K562 (cell line): ENCODE data around the gene ACTL9. TPM values are rescaled to one million over a fixed set of nuclear protein-coding genes. Genes with fewer than 3 reads are reported as not detected.
A peak's percentile ranks its signal among the peaks of the same experiment; 100 is the strongest.

Experiments used
- HNRNPL ChIP-seq: fragments of 200-400 bp; formaldehyde crosslinking; IDR thresholded peaks from 2 replicates; pipeline ENCODE4 v1.6.1; 2017; ENCODE audit warnings: low read depth, mild to moderate bottlenecking, low read length
- HOMEZ ChIP-seq: fragments of 250-450 bp; sonication (Bioruptor Pico); IDR thresholded peaks from 2 replicates; pipeline ENCODE4 v1.4.0; 2020; ENCODE audit warnings: mild to moderate bottlenecking, moderate library complexity
- KHSRP ChIP-seq: fragments of 450-650 bp; IDR thresholded peaks from 2 replicates; pipeline ENCODE4 v1.6.1; 2017
- MBD1 ChIP-seq: fragments of 250-450 bp; sonication (Bioruptor Pico); IDR thresholded peaks from 2 replicates; pipeline ENCODE4 v1.8.0; 2022; ENCODE audit warnings: inconsistent platforms
- TARDBP ChIP-seq: fragments of 450-650 bp; IDR thresholded peaks from 2 replicates; pipeline ENCODE4 v1.6.1; 2016
- TCF7L2 ChIP-seq: fragments of 150-350 bp; IDR thresholded peaks from 2 replicates; pipeline ENCODE4 v1.6.1; 2016; ENCODE audit warnings: low read depth, mild to moderate bottlenecking, low read length, moderate library complexity
- TFAM ChIP-seq: fragments of 250-450 bp; sonication (Bioruptor Pico); conservative IDR thresholded peaks from 2 replicates; pipeline ENCODE4 v1.5.0; 2021; ENCODE audit warnings: mild to moderate bottlenecking, moderate library complexity
- ZBTB7A ChIP-seq: IDR thresholded peaks from 2 replicates; pipeline ENCODE4 v1.6.1; 2011; ENCODE audit warnings: low read depth, mild to moderate bottlenecking, low read length, moderate library complexity, borderline replicate concordance; ENCODE audit not compliant: control insufficient read depth
- ZNF175 ChIP-seq: fragments of 200-800 bp; sonication (Bioruptor generic); IDR thresholded peaks from 2 replicates; pipeline ENCODE4 v1.6.1; 2016; ENCODE audit warnings: low read depth, mild to moderate bottlenecking, missing genetic modification characterization, missing compliant biosample characterization
- ZNF436 ChIP-seq: fragments of 250-450, 450-650 bp; sonication (Bioruptor Pico); formaldehyde crosslinking; IDR thresholded peaks from 2 replicates; pipeline ENCODE4 v1.7.0; 2020; ENCODE audit warnings: mild to moderate bottlenecking
- ZNF589 ChIP-seq: fragments of 200-800 bp; sonication (Bioruptor generic); IDR thresholded peaks from 2 replicates; pipeline ENCODE4 v1.6.1; 2016; ENCODE audit warnings: low read depth, missing genetic modification characterization, missing compliant biosample characterization
- ZZZ3 ChIP-seq: fragments of 450-650 bp; IDR thresholded peaks from 2 replicates; pipeline ENCODE4 v1.6.1; 2016; ENCODE audit warnings: antibody characterized with exemption, mild to moderate bottlenecking, moderate library complexity
- polyA plus RNA-seq, 8 experiments: library from polyadenylated mRNA; depleted of rRNA in 4 of 8; stranded (reverse) in 5 of 8; unstranded in 3 of 8; fragments of >200 nt; fragmentation: Nextera tagmentation in 2 of 8; fragmentation: Illumina TruSeq in 1 of 8; extraction: Ambion mirVana in 2 of 8; extraction: Trizol in 1 of 8; gene quantifications; 2 replicates each; pipeline versions ENCODE4 v1.2.1 to v1.2.3, GENCODE V29; 2011 to 2014; ENCODE audit warnings: inconsistent platforms in 1 of 8, missing spikeins in 1 of 8
- total RNA-seq, 7 experiments: library from RNA; depleted of rRNA in 6 of 7; stranded (reverse); fragments of >200 nt in 6 of 7; fragmentation: Illumina TruSeq in 2 of 7; extraction: Trizol in 2 of 7; gene quantifications; 2 replicates each; pipeline versions ENCODE4 v1.2.1 to v1.2.3, GENCODE V29; 2011 to 2021; ENCODE audit warnings: low replicate concordance in 1 of 7
- TF ChIP-seq, protein P1 (sequence below): sonication (generic); formaldehyde crosslinking; IDR thresholded peaks from 2 replicates; pipeline ENCODE4 v1.8.1; 2023; ENCODE audit warnings: missing genetic modification reagents, mild to moderate bottlenecking, borderline replicate concordance
- TF ChIP-seq, protein P2 (sequence below): sonication (generic); formaldehyde crosslinking; IDR thresholded peaks from 2 replicates; pipeline ENCODE4 v1.5.0; 2020; ENCODE audit warnings: missing genetic modification reagents
- TF ChIP-seq, protein P3 (sequence below): fragments of 250-450 bp; sonication (Bioruptor Pico); IDR thresholded peaks from 2 replicates; pipeline ENCODE4 v1.5.0; 2021

Gene ACTL9
- total and polyA plus RNA-seq, 9 of the 15 experiments (the other 6 are each of a cell fraction or from before 2014, with no cell fraction given): not detected

GRCh38 chr19:8684001-8684902 is 14.3 kb downstream of the ACTL9 start (continued):
- TF ChIP-seq, protein P1, sequence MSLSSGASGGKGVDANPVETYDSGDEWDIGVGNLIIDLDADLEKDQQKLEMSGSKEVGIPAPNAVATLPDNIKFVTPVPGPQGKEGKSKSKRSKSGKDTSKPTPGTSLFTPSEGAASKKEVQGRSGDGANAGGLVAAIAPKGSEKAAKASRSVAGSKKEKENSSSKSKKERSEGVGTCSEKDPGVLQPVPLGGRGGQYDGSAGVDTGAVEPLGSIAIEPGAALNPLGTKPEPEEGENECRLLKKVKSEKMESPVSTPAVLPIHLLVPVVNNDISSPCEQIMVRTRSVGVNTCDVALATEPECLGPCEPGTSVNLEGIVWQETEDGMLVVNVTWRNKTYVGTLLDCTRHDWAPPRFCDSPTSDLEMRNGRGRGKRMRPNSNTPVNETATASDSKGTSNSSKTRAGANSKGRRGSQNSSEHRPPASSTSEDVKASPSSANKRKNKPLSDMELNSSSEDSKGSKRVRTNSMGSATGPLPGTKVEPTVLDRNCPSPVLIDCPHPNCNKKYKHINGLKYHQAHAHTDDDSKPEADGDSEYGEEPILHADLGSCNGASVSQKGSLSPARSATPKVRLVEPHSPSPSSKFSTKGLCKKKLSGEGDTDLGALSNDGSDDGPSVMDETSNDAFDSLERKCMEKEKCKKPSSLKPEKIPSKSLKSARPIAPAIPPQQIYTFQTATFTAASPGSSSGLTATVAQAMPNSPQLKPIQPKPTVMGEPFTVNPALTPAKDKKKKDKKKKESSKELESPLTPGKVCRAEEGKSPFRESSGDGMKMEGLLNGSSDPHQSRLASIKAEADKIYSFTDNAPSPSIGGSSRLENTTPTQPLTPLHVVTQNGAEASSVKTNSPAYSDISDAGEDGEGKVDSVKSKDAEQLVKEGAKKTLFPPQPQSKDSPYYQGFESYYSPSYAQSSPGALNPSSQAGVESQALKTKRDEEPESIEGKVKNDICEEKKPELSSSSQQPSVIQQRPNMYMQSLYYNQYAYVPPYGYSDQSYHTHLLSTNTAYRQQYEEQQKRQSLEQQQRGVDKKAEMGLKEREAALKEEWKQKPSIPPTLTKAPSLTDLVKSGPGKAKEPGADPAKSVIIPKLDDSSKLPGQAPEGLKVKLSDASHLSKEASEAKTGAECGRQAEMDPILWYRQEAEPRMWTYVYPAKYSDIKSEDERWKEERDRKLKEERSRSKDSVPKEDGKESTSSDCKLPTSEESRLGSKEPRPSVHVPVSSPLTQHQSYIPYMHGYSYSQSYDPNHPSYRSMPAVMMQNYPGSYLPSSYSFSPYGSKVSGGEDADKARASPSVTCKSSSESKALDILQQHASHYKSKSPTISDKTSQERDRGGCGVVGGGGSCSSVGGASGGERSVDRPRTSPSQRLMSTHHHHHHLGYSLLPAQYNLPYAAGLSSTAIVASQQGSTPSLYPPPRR (CRISPR knock-in tag): no peak
- TF ChIP-seq HOMEZ (no peak), TCF7L2 (no peak), ZNF175 (CRISPR knock-in tag) (peak; percentile 68; the same call in 1 of the 2 replicates), KHSRP (no peak), ZNF436 (CRISPR knock-in tag) (no peak), TFAM (CRISPR knock-in tag) (no peak), MBD1 (CRISPR knock-in tag) (no peak), TARDBP (no peak), ZBTB7A (no peak), ZZZ3 (no peak), ZNF589 (CRISPR knock-in tag) (peak; percentile 66), HNRNPL (no peak)
- TF ChIP-seq, protein P2, sequence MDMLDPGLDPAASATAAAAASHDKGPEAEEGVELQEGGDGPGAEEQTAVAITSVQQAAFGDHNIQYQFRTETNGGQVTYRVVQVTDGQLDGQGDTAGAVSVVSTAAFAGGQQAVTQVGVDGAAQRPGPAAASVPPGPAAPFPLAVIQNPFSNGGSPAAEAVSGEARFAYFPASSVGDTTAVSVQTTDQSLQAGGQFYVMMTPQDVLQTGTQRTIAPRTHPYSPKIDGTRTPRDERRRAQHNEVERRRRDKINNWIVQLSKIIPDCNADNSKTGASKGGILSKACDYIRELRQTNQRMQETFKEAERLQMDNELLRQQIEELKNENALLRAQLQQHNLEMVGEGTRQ: no peak
- TF ChIP-seq, protein P3, sequence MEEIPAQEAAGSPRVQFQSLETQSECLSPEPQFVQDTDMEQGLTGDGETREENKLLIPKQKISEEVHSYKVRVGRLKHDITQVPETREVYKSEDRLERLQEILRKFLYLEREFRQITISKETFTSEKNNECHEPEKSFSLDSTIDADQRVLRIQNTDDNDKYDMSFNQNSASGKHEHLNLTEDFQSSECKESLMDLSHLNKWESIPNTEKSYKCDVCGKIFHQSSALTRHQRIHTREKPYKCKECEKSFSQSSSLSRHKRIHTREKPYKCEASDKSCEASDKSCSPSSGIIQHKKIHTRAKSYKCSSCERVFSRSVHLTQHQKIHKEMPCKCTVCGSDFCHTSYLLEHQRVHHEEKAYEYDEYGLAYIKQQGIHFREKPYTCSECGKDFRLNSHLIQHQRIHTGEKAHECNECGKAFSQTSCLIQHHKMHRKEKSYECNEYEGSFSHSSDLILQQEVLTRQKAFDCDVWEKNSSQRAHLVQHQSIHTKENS (CRISPR knock-in tag): no peak
